OCI-LY7 (cell line): ENCODE measurements around the gene LINS1. TPM values are rescaled to one million over a fixed set of nuclear protein-coding genes. Genes with fewer than 3 reads are reported as not detected.

Experiments used
- BruUV-seq: library from RNA; stranded (reverse); fragments of 400-500 nt; replicated peaks from 2 replicates; lab custom pipeline; 2021; lab: Mats Ljungman, UMichigan
- CTCF ChIA-PET: fragments of 300-600 bp; sonication (Branson Sonifier 250); formaldehyde crosslinking; loops from one replicate; lab custom pipeline; 2022; ENCODE audit warnings: antibody characterized with exemption; ENCODE audit not compliant: unreplicated experiment; lab: Charles Lee
- POLR2A ChIA-PET: fragments of 300-600 bp; sonication (Branson Sonifier 250); formaldehyde crosslinking; loops from one replicate; lab custom pipeline; 2022; ENCODE audit warnings: antibody characterized with exemption; lab: Charles Lee
- DNase-seq: peaks from one replicate; pipeline ENCODE4 v3.0.0-alpha.2; 2015; ENCODE audit warnings: low spot score
- H2AFZ ChIP-seq: fragments of 200-600 bp; sonication (generic), shearing (Covaris generic); 2 replicates; pipeline ENCODE4 v1.6.1; 2014; ENCODE audit warnings: mild to moderate bottlenecking, antibody characterized with exemption, low read length, moderate library complexity
- H3K27ac ChIP-seq: fragments of 200-600 bp; sonication (generic); 2 replicates; pipeline ENCODE4 v1.5.1; 2014; ENCODE audit warnings: mixed run types, low read depth, mild to moderate bottlenecking, moderate library complexity, low read length, inconsistent platforms; ENCODE audit not compliant: poor library complexity, severe bottlenecking
- H3K36me3 ChIP-seq: fragments of 200-600 bp; sonication (generic); 2 replicates; pipeline ENCODE4 v1.6.1; 2014; ENCODE audit warnings: mild to moderate bottlenecking, antibody characterized with exemption, low read length, moderate library complexity, mixed read lengths; ENCODE audit not compliant: insufficient read depth
- H3K4me1 ChIP-seq: fragments of 200-600 bp; sonication (generic); 2 replicates; pipeline ENCODE4 v1.5.1; 2014; ENCODE audit warnings: mild to moderate bottlenecking, low read length; ENCODE audit not compliant: insufficient read depth, poor library complexity, severe bottlenecking
- H3K4me2 ChIP-seq: fragments of 200-600 bp; sonication (generic); 2 replicates; pipeline ENCODE4 v1.6.1; 2014; ENCODE audit warnings: mild to moderate bottlenecking, low read length
- H3K4me3 ChIP-seq: fragments of 200-600 bp; sonication (generic); 2 replicates; pipeline ENCODE4 v1.5.1; 2014; ENCODE audit warnings: mild to moderate bottlenecking, low read depth, low read length; ENCODE audit not compliant: poor library complexity, severe bottlenecking
- H3K79me2 ChIP-seq: fragments of 200-600 bp; sonication (generic); 2 replicates; pipeline ENCODE4 v1.6.1; 2016; ENCODE audit warnings: low read depth, mild to moderate bottlenecking, low read length, moderate library complexity, mixed read lengths; ENCODE audit not compliant: insufficient read depth
- H3K9me2 ChIP-seq: fragments of 200-600 bp; sonication (generic); 2 replicates; pipeline ENCODE4 v1.6.1; 2016; ENCODE audit warnings: mild to moderate bottlenecking, low read length, mixed read lengths; ENCODE audit not compliant: insufficient read depth
- H3K9me3 ChIP-seq: fragments of 200-600 bp; sonication (generic); 2 replicates; pipeline ENCODE4 v1.6.1; 2014; ENCODE audit warnings: mild to moderate bottlenecking, mixed run types, low read length, mixed read lengths
- H4K20me1 ChIP-seq: fragments of 200-600 bp; sonication (generic); 2 replicates; pipeline ENCODE4 v1.6.1; 2014; ENCODE audit warnings: mild to moderate bottlenecking, antibody characterized with exemption, low read length, moderate library complexity, mixed read lengths; ENCODE audit not compliant: insufficient read depth
- EZH2phosphoT487 ChIP-seq: fragments of 200-600 bp; sonication (generic); IDR thresholded peaks from 2 replicates; pipeline ENCODE4 v1.6.1; 2018; ENCODE audit warnings: low read depth, borderline replicate concordance, mild to moderate bottlenecking, mixed run types, antibody characterized with exemption, low read length, moderate library complexity, mixed read lengths
- intact Hi-C: fragments of 100-400 bp; cut with micrococcal nuclease; formaldehyde crosslinking; loops from one replicate; pipeline ENCODE4 v1.10.0; 2022; ENCODE audit not compliant: unreplicated experiment
- total RNA-seq, 2 experiments: library from RNA; depleted of rRNA in 1 of 2; stranded (reverse); fragments of >200 nt in 1 of 2; shearing (Covaris generic) in 1 of 2; gene quantifications; 2 replicates each; pipeline ENCODE4 v1.2.3, GENCODE V29; 2014 to 2022
- TF ChIP-seq, protein P1 (sequence below): fragments of 200-600 bp; sonication (generic); conservative IDR thresholded peaks from 2 replicates; pipeline ENCODE4 v1.5.1; 2014; ENCODE audit warnings: mild to moderate bottlenecking, antibody characterized with exemption, low read length, moderate library complexity, mixed read lengths

Gene LINS1
- total RNA-seq, 2 experiments from 2014 or later, result 6.6 to 14.3 TPM

DNA sequence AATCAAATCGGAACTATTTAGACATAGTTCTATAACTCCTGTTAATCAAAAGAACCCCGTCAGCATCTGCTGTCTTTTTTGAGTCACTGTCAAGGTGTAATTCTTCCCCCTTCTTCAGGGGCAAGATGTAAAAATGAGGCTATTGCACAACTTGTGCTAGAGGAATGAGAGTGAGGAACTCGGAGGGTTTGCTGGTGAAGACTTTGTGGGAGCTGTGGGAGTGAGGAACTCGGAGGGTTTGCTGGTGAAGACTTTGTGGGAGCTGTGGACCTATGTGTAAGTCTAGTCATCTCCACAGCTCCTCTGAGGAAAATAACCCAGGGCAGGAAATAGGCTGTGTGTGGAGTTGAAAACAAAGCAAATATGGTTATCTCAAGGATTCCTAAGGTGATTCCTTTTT lies 70.8 kb downstream of the LINS1 start:
- H3K4me1 ChIP-seq, result no peaks in the 10 kb centered on the region
- H3K4me3 ChIP-seq, result no peak overlapping the region
- no peak overlapping the region for H2AFZ ChIP-seq
- intact Hi-C loops, result no loop called here
- no peak for DNase-seq
- POLR2A ChIA-PET, result interaction anchor here (0.7 to 1.0 kb wide), 2 partner anchors 76 to 1107 kb away, joined by 3 to 4 read pairs; no protein-coding TSS in a partner anchor
- H3K79me2 ChIP-seq, result no peaks in the 10 kb centered on the region
- no peaks in the 10 kb centered on the region for H3K36me3 ChIP-seq
- no peak overlapping the region for H3K27ac ChIP-seq
- CTCF ChIA-PET, result no interaction called here
- no peaks in the 10 kb centered on the region for H4K20me1 ChIP-seq
- H3K9me2 ChIP-seq, result no peaks in the 10 kb centered on the region
- no peak overlapping the region for H3K4me2 ChIP-seq
- no peak for TF ChIP-seq EZH2phosphoT487
- TF ChIP-seq, protein P1, sequence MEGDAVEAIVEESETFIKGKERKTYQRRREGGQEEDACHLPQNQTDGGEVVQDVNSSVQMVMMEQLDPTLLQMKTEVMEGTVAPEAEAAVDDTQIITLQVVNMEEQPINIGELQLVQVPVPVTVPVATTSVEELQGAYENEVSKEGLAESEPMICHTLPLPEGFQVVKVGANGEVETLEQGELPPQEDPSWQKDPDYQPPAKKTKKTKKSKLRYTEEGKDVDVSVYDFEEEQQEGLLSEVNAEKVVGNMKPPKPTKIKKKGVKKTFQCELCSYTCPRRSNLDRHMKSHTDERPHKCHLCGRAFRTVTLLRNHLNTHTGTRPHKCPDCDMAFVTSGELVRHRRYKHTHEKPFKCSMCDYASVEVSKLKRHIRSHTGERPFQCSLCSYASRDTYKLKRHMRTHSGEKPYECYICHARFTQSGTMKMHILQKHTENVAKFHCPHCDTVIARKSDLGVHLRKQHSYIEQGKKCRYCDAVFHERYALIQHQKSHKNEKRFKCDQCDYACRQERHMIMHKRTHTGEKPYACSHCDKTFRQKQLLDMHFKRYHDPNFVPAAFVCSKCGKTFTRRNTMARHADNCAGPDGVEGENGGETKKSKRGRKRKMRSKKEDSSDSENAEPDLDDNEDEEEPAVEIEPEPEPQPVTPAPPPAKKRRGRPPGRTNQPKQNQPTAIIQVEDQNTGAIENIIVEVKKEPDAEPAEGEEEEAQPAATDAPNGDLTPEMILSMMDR, result no peak
- H3K9me3 ChIP-seq, result no peaks in the 10 kb centered on the region
- no TSS peak for BruUV-seq

DNA sequence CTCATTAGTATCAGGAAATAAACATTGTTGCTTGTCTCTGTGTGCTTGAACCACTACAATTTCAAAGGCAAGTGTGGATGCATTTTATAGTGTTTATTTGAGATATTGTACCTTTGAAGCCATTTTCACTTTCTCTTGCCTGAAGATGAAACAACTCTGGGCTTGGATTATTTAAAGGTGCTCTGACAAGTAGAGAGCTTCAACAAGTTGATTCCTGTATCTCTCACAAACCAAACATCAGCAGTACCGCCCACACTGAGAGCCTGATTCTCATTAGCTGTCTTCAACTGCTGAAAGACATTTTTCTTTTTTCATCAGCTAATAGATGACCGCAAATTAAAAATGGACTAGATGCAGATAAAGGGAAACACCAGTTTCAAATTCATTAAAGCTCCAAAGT lies 72.4 kb downstream of the LINS1 start:
- intact Hi-C loops, result no loop called here
- POLR2A ChIA-PET, result interaction anchor here (1.4 kb wide), 1 partner anchor 43 kb away, joined by 3 read pairs; no protein-coding TSS in a partner anchor
- H3K27ac ChIP-seq, result no peak overlapping the region
- no TSS peak for BruUV-seq
- no peaks in the 10 kb centered on the region for H3K9me2 ChIP-seq
- no peak overlapping the region for H3K4me2 ChIP-seq
- no peaks in the 10 kb centered on the region for H3K36me3 ChIP-seq
- H3K4me1 ChIP-seq, result no peaks in the 10 kb centered on the region
- TF ChIP-seq, protein P1, result no peak
- TF ChIP-seq EZH2phosphoT487, result no peak
- no peaks in the 10 kb centered on the region for H3K79me2 ChIP-seq
- DNase-seq, result no peak
- no peak overlapping the region for H2AFZ ChIP-seq
- no peaks in the 10 kb centered on the region for H3K9me3 ChIP-seq
- H3K4me3 ChIP-seq, result no peak overlapping the region
- CTCF ChIA-PET, result no interaction called here
- no peaks in the 10 kb centered on the region for H4K20me1 ChIP-seq

DNA sequence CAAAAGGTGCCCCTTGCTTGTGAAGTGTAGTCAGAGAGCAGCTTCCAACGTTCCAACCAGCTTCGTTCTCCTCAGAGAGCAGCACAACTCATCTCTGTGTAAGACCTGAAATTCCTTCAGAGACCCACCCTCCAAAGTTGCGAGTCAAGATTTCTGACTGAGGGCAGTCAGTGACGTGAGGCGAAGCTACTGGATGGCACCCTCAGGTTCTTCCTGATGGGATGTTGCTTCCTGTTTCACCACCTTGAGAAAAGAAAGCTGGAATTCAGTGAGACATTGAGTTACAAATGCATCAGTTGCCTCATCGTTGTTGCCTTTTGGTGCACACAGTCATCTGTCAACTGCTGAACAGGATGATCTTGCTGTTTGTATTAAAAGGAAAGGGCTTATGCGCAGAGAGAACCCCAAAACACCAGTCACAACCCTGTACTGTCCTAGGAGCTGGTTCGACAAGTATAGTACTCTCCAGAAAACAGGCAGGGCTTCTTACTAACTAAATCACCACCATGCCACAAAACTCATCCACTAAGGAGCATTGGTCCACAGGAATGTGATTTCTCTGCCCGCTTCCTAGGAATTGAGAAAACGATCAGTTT lies 73.1 kb downstream of the LINS1 start, which contains the start of gene CERS3:
CERS3 (minus strand) TSS at position 118 of the 596 bp plus-strand sequence. CDS start 27,101 bp downstream, outside the sequence.
- Histone ChIP-seq H3K79me2 (no peaks in the 10 kb centered on the region), H3K4me2 (no peak within 1 kb of the TSS), H4K20me1 (no peaks in the 10 kb centered on the region), H3K4me1 (no peaks in the 10 kb centered on the region), H2AFZ (no peak within 1 kb of the TSS), H3K9me3 (no peaks in the 10 kb centered on the region), H3K36me3 (no peaks in the 10 kb centered on the region), H3K27ac (no peak within 1 kb of the TSS), H3K4me3 (no peak within 1 kb of the TSS), H3K9me2 (no peaks in the 10 kb centered on the region)
- no peak for DNase-seq
- intact Hi-C loops, result no loop called here
- no TSS peak for BruUV-seq
- ChIA-PET POLR2A (interaction anchor here (0.6 to 1.4 kb wide), 2 partner anchors 44 to 1833 kb away, joined by 3 to 4 read pairs; no protein-coding TSS in a partner anchor), CTCF (no interaction called here)
- TF ChIP-seq, protein P1, result no peak
- no peak for TF ChIP-seq EZH2phosphoT487
